GM12874 (cell line): Measurements from ENCODE around the gene WDR33.

ENCODE experiments used
- TF ChIP-seq, protein P1 (sequence below): IDR thresholded peaks from 2 replicates; pipeline ENCODE4 v1.5.1; 2011; ENCODE audit warnings: low read depth, mild to moderate bottlenecking, control low read depth, low read length, moderate library complexity; ENCODE audit not compliant: insufficient read depth

The WDR33 gene

DNA sequence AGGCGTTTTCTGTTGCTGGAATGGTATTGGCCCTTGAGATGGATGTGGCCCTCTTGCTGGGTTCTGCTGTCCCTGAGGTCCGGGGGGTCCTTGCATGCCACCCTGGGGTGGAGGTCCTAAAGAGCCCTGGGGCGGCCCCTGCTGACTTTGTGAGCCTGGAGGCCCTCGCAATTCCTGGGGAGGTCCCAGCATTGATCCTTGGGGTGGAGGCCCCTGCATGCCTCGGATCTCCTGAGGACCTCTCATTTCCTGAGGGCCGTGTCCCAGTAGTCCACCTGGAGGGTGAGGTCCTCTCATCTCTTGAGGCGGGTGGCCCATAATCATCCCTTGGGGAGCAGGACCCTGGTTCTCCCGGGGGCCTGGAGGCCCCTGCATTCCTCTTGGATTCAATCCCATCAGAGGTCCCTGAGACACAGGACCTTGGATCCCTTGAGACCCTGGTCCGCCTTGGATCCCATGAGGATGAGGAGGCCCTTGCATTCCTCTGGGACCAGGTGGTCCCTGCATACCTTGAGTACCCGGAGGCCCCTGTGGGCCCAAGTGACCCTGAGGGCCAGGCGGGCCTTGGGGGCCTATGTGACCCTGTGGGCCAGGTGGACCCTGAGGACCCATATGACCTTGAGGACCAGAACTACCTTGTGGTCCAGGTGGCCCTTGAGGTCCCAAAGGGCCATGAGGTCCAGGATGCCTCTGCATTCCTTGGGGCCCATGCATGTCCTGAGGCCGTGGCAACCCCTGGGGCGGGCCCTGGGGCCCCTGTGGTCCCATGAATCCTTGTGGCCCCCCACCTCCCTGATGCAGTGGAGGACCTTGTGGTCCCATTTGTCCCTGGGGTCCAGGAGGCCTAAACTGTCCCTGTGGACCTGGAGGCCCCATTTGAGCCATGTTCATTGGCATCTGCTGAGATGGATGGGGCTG, 91.4 kb downstream of the WDR33 start:
- TF ChIP-seq, protein P1, sequence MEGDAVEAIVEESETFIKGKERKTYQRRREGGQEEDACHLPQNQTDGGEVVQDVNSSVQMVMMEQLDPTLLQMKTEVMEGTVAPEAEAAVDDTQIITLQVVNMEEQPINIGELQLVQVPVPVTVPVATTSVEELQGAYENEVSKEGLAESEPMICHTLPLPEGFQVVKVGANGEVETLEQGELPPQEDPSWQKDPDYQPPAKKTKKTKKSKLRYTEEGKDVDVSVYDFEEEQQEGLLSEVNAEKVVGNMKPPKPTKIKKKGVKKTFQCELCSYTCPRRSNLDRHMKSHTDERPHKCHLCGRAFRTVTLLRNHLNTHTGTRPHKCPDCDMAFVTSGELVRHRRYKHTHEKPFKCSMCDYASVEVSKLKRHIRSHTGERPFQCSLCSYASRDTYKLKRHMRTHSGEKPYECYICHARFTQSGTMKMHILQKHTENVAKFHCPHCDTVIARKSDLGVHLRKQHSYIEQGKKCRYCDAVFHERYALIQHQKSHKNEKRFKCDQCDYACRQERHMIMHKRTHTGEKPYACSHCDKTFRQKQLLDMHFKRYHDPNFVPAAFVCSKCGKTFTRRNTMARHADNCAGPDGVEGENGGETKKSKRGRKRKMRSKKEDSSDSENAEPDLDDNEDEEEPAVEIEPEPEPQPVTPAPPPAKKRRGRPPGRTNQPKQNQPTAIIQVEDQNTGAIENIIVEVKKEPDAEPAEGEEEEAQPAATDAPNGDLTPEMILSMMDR = no peak

DNA sequence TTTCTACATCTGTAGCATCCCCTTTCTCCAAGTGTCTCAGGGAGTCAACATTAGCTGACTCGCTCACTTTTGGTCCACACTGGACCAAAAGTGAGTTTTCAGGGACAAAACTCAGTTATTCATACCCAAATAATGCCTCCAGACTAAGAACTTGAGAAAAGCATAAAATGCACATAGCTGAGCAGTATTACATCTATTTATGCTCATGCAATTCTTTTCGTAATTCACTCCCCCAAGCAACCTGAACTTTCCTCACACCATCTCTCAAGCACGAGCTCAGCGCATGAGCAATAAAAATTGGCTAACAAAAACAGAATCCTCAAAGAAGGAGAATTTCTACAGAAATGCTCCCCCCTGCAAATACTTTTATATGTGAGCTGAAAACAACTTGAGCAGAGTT, 92.7 kb downstream of the WDR33 start:
- TF ChIP-seq, protein P1 = no peak

DNA sequence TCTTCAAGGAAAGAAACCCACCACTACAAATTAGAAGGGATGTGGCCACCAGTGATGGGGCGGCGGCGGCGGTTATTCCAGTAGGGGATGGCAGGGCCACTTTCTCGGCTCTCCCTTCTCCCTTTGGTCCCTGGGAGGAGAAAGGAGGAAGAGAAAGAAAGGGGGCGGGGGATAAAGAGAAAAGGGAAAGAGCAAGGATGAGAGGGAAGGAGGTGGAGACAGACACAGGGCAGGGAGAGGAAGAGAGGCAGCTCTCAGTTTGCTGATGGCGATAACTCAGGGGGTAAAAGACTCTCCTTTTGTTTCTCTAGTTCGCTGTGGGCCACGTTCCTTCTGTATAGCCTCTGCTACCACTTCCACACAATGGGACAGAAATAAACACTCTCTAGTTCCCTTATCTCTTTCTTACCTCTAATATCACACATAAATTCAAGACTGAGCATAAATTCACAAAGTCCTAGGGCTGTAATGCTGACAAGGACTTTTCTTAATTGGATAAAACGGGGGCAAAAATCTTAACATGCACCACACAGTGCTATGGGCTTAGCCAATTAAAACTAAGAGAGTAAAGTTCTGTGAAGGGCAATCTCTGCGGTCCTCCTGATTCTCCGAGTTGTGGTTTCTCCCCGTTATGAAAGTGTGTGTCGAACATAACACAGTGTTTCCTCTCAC, 95.1 kb downstream of the WDR33 start:
- TF ChIP-seq, protein P1 = no peak

DNA sequence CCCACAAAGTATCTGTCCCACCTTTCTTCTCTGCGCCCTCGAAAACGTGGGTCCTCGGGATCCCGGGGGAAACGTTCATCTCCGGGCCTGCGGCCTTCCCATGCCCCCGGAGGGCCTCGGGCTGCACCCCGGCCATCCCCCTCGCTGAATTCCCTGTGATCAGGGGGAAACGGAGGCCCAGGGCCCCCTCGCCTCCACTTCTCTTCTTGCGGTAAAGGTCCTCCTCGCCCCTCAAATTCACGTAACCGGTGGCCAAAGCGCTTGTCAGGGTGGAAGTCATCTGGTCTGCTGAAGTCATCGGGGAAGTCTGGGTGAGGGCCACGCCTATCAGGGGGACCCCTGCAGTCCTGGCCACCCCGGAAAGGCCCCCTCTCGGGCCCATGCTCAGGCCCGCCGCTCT, 97.4 kb downstream of the WDR33 start:
- TF ChIP-seq, protein P1 = no peak

DNA sequence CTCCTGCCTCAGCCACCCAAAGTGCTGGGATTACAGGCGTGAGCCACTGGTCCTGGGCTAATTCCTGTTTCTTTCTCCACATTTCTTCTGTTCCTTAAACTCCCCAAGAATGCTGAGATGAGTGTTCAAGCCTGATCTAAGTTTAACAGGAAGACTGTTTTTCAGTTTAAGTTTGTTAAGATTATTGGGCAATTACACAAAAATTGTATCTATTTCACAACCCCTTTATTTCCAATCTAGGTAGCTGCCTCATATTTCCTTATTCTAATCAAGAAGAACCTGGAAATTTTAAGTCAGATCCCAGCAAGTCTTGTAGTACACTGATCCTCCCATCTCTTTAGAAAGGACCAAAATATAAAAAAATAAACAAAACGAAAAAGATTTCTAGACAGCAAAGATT, 98.0 kb downstream of the WDR33 start:
- TF ChIP-seq, protein P1 = no peak

DNA sequence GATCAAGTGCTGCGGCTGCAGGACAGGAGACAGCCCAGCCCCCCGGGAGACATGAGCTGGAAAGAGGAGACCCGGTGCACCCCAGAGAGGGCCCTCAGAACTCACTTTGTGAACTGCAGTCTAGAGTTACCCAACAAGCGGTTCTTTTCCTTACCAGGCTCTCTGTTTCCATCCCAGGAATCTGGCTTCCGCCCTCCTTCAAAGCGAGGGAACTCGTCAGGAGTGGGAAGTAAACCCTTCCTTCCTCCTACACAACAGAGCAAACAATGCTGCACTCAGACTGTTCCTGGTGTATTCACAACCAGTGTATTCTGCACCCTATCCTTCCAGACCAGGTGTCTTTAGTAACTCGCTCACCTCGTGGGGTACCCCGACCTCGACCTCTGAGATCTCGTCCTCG, 101.6 kb downstream of the WDR33 start:
- TF ChIP-seq, protein P1 = no peak

DNA sequence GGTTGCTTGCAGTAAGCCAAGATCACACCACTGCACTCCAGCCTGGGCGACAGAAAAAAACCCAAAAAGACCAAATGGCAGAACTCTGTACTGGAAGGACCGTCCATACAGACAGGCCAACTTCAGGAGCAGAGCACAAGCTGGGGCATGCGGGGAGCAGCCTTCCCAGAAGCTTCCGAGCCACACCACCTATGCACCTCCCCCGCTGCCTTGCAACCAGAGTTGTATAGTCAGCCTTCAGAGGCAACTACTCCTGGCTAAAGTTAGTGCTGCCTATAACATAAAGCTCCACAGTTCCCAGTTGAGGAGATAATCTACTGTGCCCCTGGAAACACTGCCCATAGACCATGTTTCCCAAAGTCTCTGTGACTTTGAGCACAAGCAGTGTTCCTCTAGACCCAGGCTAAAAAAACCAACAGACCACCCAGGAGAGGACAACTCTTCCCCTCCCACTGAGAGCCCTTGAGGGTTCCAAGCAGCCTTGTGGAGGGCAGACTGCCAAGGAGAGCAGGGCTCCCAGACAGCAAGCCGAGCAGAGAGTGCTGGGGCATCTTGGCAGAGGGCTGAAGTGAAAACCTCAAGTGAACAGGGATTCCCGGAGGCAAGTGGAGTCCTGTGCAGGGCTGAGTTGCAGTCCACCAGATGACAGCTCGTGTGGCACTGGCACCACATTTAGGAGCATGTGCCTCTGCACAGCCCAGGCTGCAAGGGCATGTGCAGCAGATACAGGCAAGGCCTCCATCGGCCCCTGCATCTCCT, 102.9 kb downstream of the WDR33 start:
- TF ChIP-seq, protein P1 = no peak
